Mesenchymal stem cell (in vitro differentiated cells and primary cell): ENCODE data around the gene PSME2. TPM values are rescaled to one million over a fixed set of nuclear protein-coding genes. Genes with fewer than 3 reads are reported as not detected.

ENCODE experiments used
- DNase-seq: peaks from one replicate; pipeline ENCODE4 v3.0.0-alpha.2; 2013
- H2AFZ ChIP-seq: one replicate; pipeline ENCODE4 v1.6.1; 2013; ENCODE audit warnings: low read depth, mild to moderate bottlenecking, control low read depth, inconsistent platforms, low read length, moderate library complexity
- H2AK5ac ChIP-seq: 2 replicates; pipeline ENCODE4 v1.6.1; 2013; ENCODE audit warnings: low read length, moderate library complexity, mild to moderate bottlenecking, inconsistent platforms; ENCODE audit not compliant: severe bottlenecking
- H2BK120ac ChIP-seq: one replicate; pipeline ENCODE4 v1.6.1; 2013; ENCODE audit warnings: low read depth, mild to moderate bottlenecking, inconsistent platforms, low read length, moderate library complexity
- H2BK12ac ChIP-seq, 2 experiments: one replicate each; pipeline ENCODE4 v1.6.1; 2013; ENCODE audit warnings: inconsistent platforms in 2 of 2, low read length in 2 of 2, mild to moderate bottlenecking in 2 of 2, moderate library complexity in 2 of 2, control low read depth in 1 of 2
- H2BK15ac ChIP-seq: one replicate; pipeline ENCODE4 v1.6.1; 2013; ENCODE audit warnings: mild to moderate bottlenecking, low read depth, inconsistent platforms; ENCODE audit not compliant: poor library complexity, severe bottlenecking
- H2BK5ac ChIP-seq: 2 replicates; pipeline ENCODE4 v1.6.1; 2013; ENCODE audit warnings: low read depth, mild to moderate bottlenecking, low read length, control low read depth, inconsistent platforms; ENCODE audit not compliant: poor library complexity, severe bottlenecking
- H3K14ac ChIP-seq, 2 experiments: one replicate each; pipeline ENCODE4 v1.6.1; 2013; ENCODE audit warnings: inconsistent platforms in 2 of 2, low read length in 2 of 2, control low read depth in 1 of 2, mild to moderate bottlenecking in 1 of 2, moderate library complexity in 1 of 2
- H3K18ac ChIP-seq, 2 experiments: one replicate each; pipeline ENCODE4 v1.6.1; 2013; ENCODE audit warnings: inconsistent platforms in 2 of 2, low read length in 2 of 2, control low read depth in 1 of 2, low read depth in 1 of 2, mild to moderate bottlenecking in 1 of 2
- H3K23ac ChIP-seq, 2 experiments: one replicate each; pipeline ENCODE4 v1.6.1; 2013; ENCODE audit warnings: inconsistent platforms in 2 of 2, low read length in 2 of 2, mild to moderate bottlenecking in 2 of 2, moderate library complexity in 2 of 2, control low read depth in 1 of 2
- H3K27ac ChIP-seq: 2 replicates; pipeline ENCODE4 v1.5.1; 2013; ENCODE audit warnings: mild to moderate bottlenecking, moderate library complexity, low read length, control low read depth, inconsistent platforms; ENCODE audit not compliant: poor library complexity, severe bottlenecking
- H3K27me3 ChIP-seq, 2 experiments: 2 replicates each; pipeline versions ENCODE4 v1.6.1 to v1.7.0; 2013; ENCODE audit warnings: low read length in 2 of 2, mild to moderate bottlenecking in 2 of 2, moderate library complexity in 2 of 2, control low read depth in 1 of 2, inconsistent platforms in 1 of 2; ENCODE audit not compliant: control insufficient read depth in 1 of 2, insufficient read depth in 1 of 2
- H3K36me3 ChIP-seq, 2 experiments: 2 replicates each; pipeline versions ENCODE4 v1.6.1 to v1.7.0; 2013; ENCODE audit warnings: low read length in 2 of 2, control low read depth in 1 of 2, inconsistent platforms in 1 of 2, low read depth in 1 of 2, mild to moderate bottlenecking in 1 of 2; ENCODE audit not compliant: insufficient read depth in 2 of 2, control insufficient read depth in 1 of 2
- H3K4ac ChIP-seq, 2 experiments: one replicate each; pipeline ENCODE4 v1.6.1; 2013; ENCODE audit warnings: inconsistent platforms in 2 of 2, low read length in 2 of 2, mild to moderate bottlenecking in 2 of 2, moderate library complexity in 2 of 2, control low read depth in 1 of 2, low read depth in 1 of 2
- H3K4me1 ChIP-seq: 2 replicates; pipeline ENCODE4 v1.6.1; 2013; ENCODE audit warnings: low read depth, low read length, control low read depth; ENCODE audit not compliant: control insufficient read depth, insufficient read depth
- H3K4me2 ChIP-seq: 2 replicates; pipeline ENCODE4 v1.6.1; 2013; ENCODE audit warnings: low read length, mild to moderate bottlenecking, inconsistent platforms; ENCODE audit not compliant: poor library complexity, severe bottlenecking
- H3K4me3 ChIP-seq, 2 experiments: 2 replicates each; pipeline versions ENCODE4 v1.5.1 to v1.7.0; 2013; ENCODE audit warnings: low read length in 2 of 2, mild to moderate bottlenecking in 2 of 2, control low read depth in 1 of 2, low read depth in 1 of 2; ENCODE audit not compliant: insufficient read depth in 1 of 2
- H3K79me1 ChIP-seq: replicated peaks from 2 replicates; pipeline ENCODE4 v1.6.1; 2013; ENCODE audit warnings: mild to moderate bottlenecking, control low read depth, low read length, inconsistent platforms; ENCODE audit not compliant: poor library complexity, severe bottlenecking
- H3K9ac ChIP-seq: 2 replicates; pipeline ENCODE4 v1.7.0; 2013; ENCODE audit warnings: mild to moderate bottlenecking, low read length, moderate library complexity
- H3K9me3 ChIP-seq: 2 replicates; pipeline ENCODE4 v1.7.0; 2013; ENCODE audit warnings: mild to moderate bottlenecking, low read length; ENCODE audit not compliant: control insufficient read depth
- H4K8ac ChIP-seq: one replicate; pipeline ENCODE4 v1.6.1; 2013; ENCODE audit warnings: inconsistent platforms, mild to moderate bottlenecking, low read length, moderate library complexity
- H4K91ac ChIP-seq: one replicate; pipeline ENCODE4 v1.6.1; 2013; ENCODE audit warnings: mild to moderate bottlenecking, low read length, inconsistent platforms
- WGBS: methylation state at CpG from one replicate; pipeline ENCODE4 v1.1.7; 2013; ENCODE audit warnings: mixed read lengths; 5-methylcytosine and 5-hydroxymethylcytosine counted together
- polyA plus RNA-seq, 2 experiments: library from polyadenylated mRNA; stranded (reverse); fragments of 200-250 nt; gene quantifications; one replicate each; pipeline ENCODE4 v1.2.3, GENCODE V29; 2013

Gene PSME2, protein sequence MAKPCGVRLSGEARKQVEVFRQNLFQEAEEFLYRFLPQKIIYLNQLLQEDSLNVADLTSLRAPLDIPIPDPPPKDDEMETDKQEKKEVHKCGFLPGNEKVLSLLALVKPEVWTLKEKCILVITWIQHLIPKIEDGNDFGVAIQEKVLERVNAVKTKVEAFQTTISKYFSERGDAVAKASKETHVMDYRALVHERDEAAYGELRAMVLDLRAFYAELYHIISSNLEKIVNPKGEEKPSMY
- polyA plus RNA-seq (2013, experiment 1 of 2) = 174 TPM
- 169 TPM for polyA plus RNA-seq (2013, experiment 2 of 2)

DNA sequence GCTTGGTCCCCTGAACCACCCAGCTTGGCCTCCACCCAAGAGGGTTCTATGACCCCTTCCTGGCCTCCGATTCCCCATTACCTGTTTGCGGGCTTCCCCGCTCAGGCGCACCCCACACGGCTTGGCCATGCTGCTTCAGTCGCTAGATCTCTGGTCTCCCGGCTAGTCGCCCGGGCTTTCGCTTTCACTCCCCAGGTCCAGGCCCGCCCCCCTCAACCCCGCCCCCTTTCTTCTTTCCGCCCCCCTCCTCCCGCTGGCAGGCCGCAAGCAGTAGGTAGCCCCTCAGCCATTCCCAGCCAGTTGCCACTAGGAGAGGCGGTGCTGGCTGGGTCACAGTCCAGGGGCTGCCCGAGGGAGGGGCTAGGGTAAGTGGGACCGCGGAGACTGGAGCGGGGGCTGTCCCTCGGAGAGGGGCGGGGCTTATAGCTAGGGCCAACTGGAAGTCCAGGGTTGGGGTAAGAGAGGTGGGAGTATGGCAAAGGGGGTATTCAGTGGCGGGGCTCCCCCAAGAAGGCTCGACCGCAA lies at the start of gene PSME2:
Gene PSME2, minus strand, starts transcription at position 158 of the 525 bp plus-strand sequence. Its CDS starts 29 bp downstream, at position 129.
- peak within 1 kb of the TSS; percentile 87 to 88 for H3K18ac ChIP-seq
- peak within 1 kb of the TSS; percentile 96 for H3K4me2 ChIP-seq
- peak within 1 kb of the TSS; percentile 94 for H3K9ac ChIP-seq
- H4K91ac ChIP-seq = peak within 1 kb of the TSS; percentile 66
- peaks cover 35% of the 10 kb centered on the region for H3K79me1 ChIP-seq
- WGBS = 1% methylated on average over 22 of the region's 25 CpGs
- H2AFZ ChIP-seq = peak within 1 kb of the TSS; percentile 43
- H3K4ac ChIP-seq = peak within 1 kb of the TSS; percentile 66 to 89
- H3K4me3 ChIP-seq = peak within 1 kb of the TSS; percentile 92 to 96
- DNase-seq = peak; percentile 99
- peaks cover 32 to 50% of the 10 kb centered on the region in 2 experiments for H3K36me3 ChIP-seq
- no peak within 1 kb of the TSS for H2BK5ac ChIP-seq
- H3K23ac ChIP-seq = peak within 1 kb of the TSS in 1 of 2 experiments; percentile 75
- no peaks in the 10 kb centered on the region for H3K9me3 ChIP-seq
- H3K27me3 ChIP-seq = no peaks in the 10 kb centered on the region
- H3K27ac ChIP-seq = peak within 1 kb of the TSS; percentile 81
- H2BK15ac ChIP-seq = peak within 1 kb of the TSS; percentile 97
- peak within 1 kb of the TSS; percentile 67 for H2BK120ac ChIP-seq
- peak within 1 kb of the TSS in 1 of 2 experiments; percentile 87 for H3K14ac ChIP-seq
- peaks cover 18% of the 10 kb centered on the region for H3K4me1 ChIP-seq
- peak within 1 kb of the TSS; percentile 40 to 44 for H2BK12ac ChIP-seq
- H2AK5ac ChIP-seq = no peak within 1 kb of the TSS
- H4K8ac ChIP-seq = peak within 1 kb of the TSS; percentile 85

DNA sequence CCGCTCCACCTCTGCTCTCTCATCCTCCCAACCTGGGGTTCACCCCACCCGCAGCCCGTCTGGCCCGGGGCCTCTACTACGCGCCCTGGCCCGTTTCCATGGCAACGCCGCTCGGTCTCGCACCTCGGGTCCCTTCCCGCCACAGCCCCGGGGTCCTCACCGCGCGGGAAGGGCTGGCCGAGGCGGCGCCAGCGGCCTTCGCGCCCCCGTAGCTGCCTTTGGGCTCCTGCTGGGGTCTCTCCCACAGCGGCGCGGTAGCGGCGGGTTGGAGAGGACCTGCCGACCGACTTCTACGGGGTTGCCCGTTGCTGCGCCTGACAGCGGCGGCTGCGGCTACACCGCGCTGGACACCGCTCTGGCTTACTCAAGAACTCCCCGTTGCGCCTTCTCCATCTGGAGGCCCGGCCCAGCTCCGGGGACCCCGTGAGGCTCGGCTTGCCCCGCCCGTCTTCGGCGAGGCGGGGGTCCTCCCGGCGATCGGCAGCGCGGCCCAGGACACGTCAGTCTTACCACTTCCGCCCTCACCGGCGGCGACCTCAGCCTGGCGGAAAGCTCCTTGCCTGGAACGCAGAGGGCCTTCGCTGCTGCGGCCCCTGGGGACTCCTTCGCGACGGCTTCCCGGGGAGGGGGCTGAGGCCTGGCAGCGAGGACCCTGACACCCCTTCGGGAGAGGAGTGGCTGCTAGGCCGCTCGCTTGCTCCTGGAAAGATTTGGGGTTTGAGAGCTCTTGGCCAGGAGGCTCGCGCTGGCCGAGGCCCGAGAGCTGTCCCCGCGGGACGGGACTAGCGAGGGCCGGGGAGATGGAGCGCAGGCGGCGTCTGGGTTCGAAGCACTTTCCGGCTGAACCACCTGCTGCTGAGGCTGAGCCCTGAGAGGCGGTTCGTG lies 49.0 kb upstream of the PSME2 start, which contains the start of gene TM9SF1:
Gene TM9SF1, minus strand, starts transcription at position 256 of the 885 bp plus-strand sequence. CDS start 422 bp downstream, outside the sequence.
- Histone ChIP-seq H3K4me2 (peak within 1 kb of the TSS; percentile 68), H3K9ac (peak within 1 kb of the TSS; percentile 100), H3K79me1 (peaks cover 30% of the 10 kb centered on the region), H2BK120ac (peak within 1 kb of the TSS; percentile 94), H3K14ac (peak within 1 kb of the TSS in 1 of 2 experiments; percentile 93), H3K27ac (peak within 1 kb of the TSS; percentile 86), H2BK12ac (peak within 1 kb of the TSS; percentile 21 to 59), H2BK5ac (peak within 1 kb of the TSS; percentile 91), H2AFZ (peak within 1 kb of the TSS; percentile 83), H2BK15ac (peak within 1 kb of the TSS; percentile 93), H3K4me1 (peaks cover 9% of the 10 kb centered on the region), H2AK5ac (peak within 1 kb of the TSS; percentile 29), H4K8ac (peak within 1 kb of the TSS; percentile 90), H3K18ac (peak within 1 kb of the TSS; percentile 98 to 99), H3K9me3 (no peaks in the 10 kb centered on the region), H3K36me3 (peaks cover 23 to 35% of the 10 kb centered on the region in 2 experiments), H3K23ac (no peak within 1 kb of the TSS), H3K4me3 (peak within 1 kb of the TSS; percentile 82 to 94), H3K27me3 (no peaks in the 10 kb centered on the region), H4K91ac (peak within 1 kb of the TSS; percentile 99), H3K4ac (peak within 1 kb of the TSS; percentile 95 to 98)
- under 1% methylated on average over 77 of the region's 89 CpGs for WGBS
- DNase-seq = peak; percentile 91

DNA sequence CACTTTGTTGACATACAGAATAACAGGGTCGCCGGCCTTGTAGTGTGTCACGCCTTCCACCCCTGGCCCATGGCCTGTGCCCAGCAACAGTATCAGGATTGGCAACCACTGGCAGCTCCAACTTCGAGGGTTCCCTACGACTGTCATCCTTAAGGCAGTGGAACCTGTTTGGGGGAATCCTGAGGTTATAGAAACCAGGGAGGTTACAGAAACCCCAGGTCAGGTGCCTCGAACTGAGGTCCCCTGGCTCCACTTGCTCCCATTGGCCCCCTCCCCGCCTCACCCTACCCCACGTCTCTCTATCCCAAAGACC lies 48.4 kb upstream of the PSME2 start:
- peak overlapping the region; percentile 94 for H2BK120ac ChIP-seq
- WGBS = 71% methylated on average over 8 of the region's 8 CpGs
- H2BK15ac ChIP-seq = peak overlapping the region; percentile 93
- H3K36me3 ChIP-seq = peaks cover 23 to 41% of the 10 kb centered on the region in 2 experiments
- peaks cover 9% of the 10 kb centered on the region for H3K4me1 ChIP-seq
- no peak overlapping the region for H2AK5ac ChIP-seq
- no peaks in the 10 kb centered on the region for H3K27me3 ChIP-seq
- peak overlapping the region; percentile 67 for H3K4me2 ChIP-seq
- H3K9me3 ChIP-seq = no peaks in the 10 kb centered on the region
- H2AFZ ChIP-seq = no peak overlapping the region
- peak overlapping the region; percentile 100 for H3K9ac ChIP-seq
- H3K18ac ChIP-seq = peak overlapping the region in 1 of 2 experiments; percentile 99
- H3K4me3 ChIP-seq = peak overlapping the region; percentile 82 to 94
- H3K14ac ChIP-seq = no peak overlapping the region
- no peak overlapping the region for H2BK12ac ChIP-seq
- no peak overlapping the region for H3K23ac ChIP-seq
- peak overlapping the region; percentile 90 for H4K8ac ChIP-seq
- DNase-seq = no peak
- H3K4ac ChIP-seq = peak overlapping the region; percentile 95 to 98
- H2BK5ac ChIP-seq = no peak overlapping the region
- no peak overlapping the region for H3K27ac ChIP-seq
- H3K79me1 ChIP-seq = peaks cover 31% of the 10 kb centered on the region
- H4K91ac ChIP-seq = peak overlapping the region; percentile 99
